Esophagus (tissue), 2 donors: ENCODE results near the gene WDR55. TPM values are rescaled to one million over a fixed set of nuclear protein-coding genes. Genes with fewer than 3 reads are reported as not detected.
"Not testable (repeated sequence)": the region's sequence is repeated elsewhere in the genome, so short reads cannot be mapped to it uniquely, and the experiment has no call there.

ENCODE experiments used
- H3K27ac ChIP-seq, 2 donors: one replicate each; pipeline ENCODE4 v1.5.1; 2013; ENCODE audit warnings: low read depth in 2 of 2, mild to moderate bottlenecking in 2 of 2, inconsistent platforms in 1 of 2, low read length in 1 of 2, moderate library complexity in 1 of 2
- H3K27me3 ChIP-seq, 2 donors: one replicate each; pipeline ENCODE4 v1.6.1; 2013; ENCODE audit warnings: low read length in 2 of 2, control low read depth in 1 of 2, mild to moderate bottlenecking in 1 of 2; ENCODE audit not compliant: insufficient read depth in 2 of 2, control insufficient read depth in 1 of 2
- H3K36me3 ChIP-seq, 2 donors: one replicate each; pipeline ENCODE4 v1.6.1; 2013; ENCODE audit warnings: low read length in 1 of 2; ENCODE audit not compliant: control insufficient read depth in 2 of 2, insufficient read depth in 2 of 2
- H3K4me1 ChIP-seq, 2 donors: one replicate each; pipeline ENCODE4 v1.6.1; 2013; ENCODE audit warnings: low read length in 1 of 2; ENCODE audit not compliant: control insufficient read depth in 2 of 2, insufficient read depth in 2 of 2
- H3K4me3 ChIP-seq, 2 donors: one replicate each; pipeline ENCODE4 v1.5.1; 2013; ENCODE audit warnings: low read length in 2 of 2, mild to moderate bottlenecking in 2 of 2, low read depth in 1 of 2, moderate library complexity in 1 of 2
- H3K9me3 ChIP-seq, 2 donors: one replicate each; pipeline ENCODE4 v1.6.1; 2013; ENCODE audit warnings: mild to moderate bottlenecking in 2 of 2, low read depth in 1 of 2, low read length in 1 of 2, moderate library complexity in 1 of 2; ENCODE audit not compliant: control insufficient read depth in 2 of 2, insufficient read depth in 1 of 2
- WGBS, 2 donors: extraction: QIAGEN DNeasy Blood & Tissue Kit; methylation state at CpG; one replicate each; pipeline ENCODE4 v1.1.7; 2013; 5-methylcytosine and 5-hydroxymethylcytosine counted together
- polyA plus RNA-seq, 2 donors: library from polyadenylated mRNA; stranded (reverse); fragments of 200-250 nt; gene quantifications; one replicate each; pipeline ENCODE4 v1.2.3, GENCODE V29; 2013
- donor health status: healthy with polysubstance abuse.
- donor health status: Bipolar disorder and iron deficiency.

Gene WDR55
- polyA plus RNA-seq, 2 donors = 17.3 to 19.2 TPM

DNA sequence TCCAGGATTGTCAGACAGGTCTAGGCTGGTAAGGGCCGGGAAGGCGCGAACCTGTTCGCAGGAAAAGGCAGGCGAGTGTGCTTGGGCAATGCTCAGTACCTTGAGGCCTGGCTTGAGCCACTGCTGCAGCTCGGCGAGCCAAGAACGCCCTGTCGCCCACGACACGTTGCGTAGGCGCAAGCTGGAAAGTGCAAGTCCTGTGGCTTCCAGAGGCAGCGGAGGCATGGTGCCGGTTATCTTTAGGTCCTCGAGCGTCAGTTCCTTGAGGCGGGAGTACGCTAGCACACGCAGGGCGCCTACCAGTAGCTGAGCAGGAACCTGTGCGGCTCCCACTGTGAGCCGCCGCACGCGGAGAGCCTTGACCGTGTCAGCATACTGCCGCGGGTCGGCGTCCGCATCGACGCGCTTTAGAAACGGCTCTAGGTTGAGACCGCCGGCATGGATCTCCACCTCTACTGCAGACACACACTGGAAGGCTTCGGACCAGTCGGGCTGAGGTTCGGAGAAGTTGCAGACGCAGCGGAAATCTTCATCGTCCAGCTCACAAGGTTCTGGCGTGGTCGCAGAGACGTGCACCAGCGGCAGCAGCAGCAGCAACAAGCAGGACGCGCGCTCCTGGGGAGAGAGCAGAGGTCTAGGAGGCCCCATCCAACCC lies 32.2 kb upstream of the WDR55 start:
- Histone ChIP-seq H3K27ac (peak overlapping the region; percentile 61 to 82), H3K4me3 (peak overlapping the region; percentile 51 to 59), H3K4me1 (peaks cover 3 to 14% of the 10 kb centered on the region in 2 donors), H3K27me3 (no peaks in the 10 kb centered on the region), H3K36me3 (no peaks in the 10 kb centered on the region), H3K9me3 (no peaks in the 10 kb centered on the region)
- 0 to 1% methylated on average over 51 of the region's 51 CpGs for WGBS, 2 donors

DNA sequence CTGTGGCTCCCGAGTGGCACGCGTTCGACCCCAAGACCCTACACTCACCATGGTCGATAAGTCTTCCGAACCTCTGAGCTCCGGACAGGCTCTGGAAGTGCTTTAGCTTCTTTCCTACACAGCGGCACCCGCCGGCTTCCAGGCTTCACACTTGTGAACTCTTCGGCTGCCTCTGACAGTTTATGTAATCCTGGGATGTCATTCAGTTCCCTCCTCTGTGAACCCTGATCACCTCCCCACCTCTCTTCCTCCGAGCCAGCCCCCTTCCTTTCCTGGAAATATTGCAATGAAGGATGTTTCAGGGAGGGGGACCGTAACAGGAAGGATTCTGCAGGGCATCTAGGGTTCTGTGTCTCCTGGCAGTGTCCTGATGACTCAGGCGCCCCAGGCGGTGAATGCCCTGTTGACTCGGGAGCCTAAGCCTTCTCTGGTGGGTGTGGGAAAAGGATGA lies 31.7 kb upstream of the WDR55 start, which contains the start of gene CD14:
TSS of gene CD14 (minus strand) at position 155 of the 451 bp plus-strand sequence. CDS start at position 51, 104 bp downstream.
- WGBS, 2 donors = 3 to 10% methylated on average over 16 of the region's 16 CpGs
- Histone ChIP-seq H3K9me3 (no peaks in the 10 kb centered on the region), H3K27ac (peak within 1 kb of the TSS; percentile 61 to 82), H3K4me3 (peak within 1 kb of the TSS; percentile 51 to 59), H3K27me3 (no peaks in the 10 kb centered on the region), H3K4me1 (peaks cover 3 to 14% of the 10 kb centered on the region in 2 donors), H3K36me3 (no peaks in the 10 kb centered on the region)

DNA sequence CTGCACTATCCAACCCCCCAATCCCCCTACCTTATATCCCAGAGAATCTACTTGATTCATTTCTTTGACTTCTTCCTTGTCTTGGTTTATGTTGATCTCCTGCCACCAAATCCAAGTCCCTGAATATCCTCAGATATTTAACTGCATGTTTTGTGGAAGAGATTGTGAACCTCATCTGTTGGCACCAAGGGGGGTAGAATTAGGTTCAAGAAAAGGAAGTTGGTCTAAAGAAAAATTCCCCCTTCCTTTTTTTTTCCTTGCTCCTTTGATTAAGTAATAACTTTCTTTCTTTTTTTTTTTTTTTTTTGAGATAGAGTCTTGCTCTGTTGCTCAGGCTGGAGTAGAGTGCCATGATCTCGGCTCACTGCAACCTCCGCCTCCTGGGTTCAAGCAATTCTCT lies 31.2 kb upstream of the WDR55 start:
- no peaks in the 10 kb centered on the region for H3K9me3 ChIP-seq
- H3K36me3 ChIP-seq = no peaks in the 10 kb centered on the region
- WGBS, 2 donors = 88 to 90% methylated on average over 2 of the region's 2 CpGs
- peak overlapping the region in 1 of 2 donors; percentile 82 for H3K27ac ChIP-seq
- H3K4me1 ChIP-seq = peaks cover 3 to 14% of the 10 kb centered on the region in 2 donors
- no peak overlapping the region for H3K4me3 ChIP-seq
- no peaks in the 10 kb centered on the region for H3K27me3 ChIP-seq

DNA sequence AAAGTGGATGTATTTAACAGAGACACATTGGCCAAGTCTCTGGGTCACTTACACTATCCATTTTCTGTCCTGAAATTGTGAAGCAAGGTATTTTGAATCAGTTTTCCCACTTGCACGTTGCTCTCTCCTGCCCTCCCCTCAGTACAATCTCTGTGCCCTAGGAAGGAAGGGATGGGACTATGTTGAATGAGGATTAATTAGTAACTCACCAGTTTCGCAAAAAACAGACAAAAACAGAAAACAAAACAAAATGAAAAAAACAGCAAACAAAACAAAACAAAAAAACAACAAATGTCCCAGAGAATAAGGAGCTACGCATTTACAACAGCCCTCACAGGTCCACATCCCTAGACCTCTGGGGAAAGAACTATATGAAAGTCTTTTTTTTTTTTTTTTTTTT lies 30.6 kb upstream of the WDR55 start:
- Histone ChIP-seq H3K27me3 (no peaks in the 10 kb centered on the region), H3K9me3 (no peaks in the 10 kb centered on the region), H3K27ac (no peak overlapping the region), H3K36me3 (no peaks in the 10 kb centered on the region), H3K4me1 (peaks cover 3 to 14% of the 10 kb centered on the region in 2 donors), H3K4me3 (no peak overlapping the region)
- WGBS, 2 donors = 56 to 68% methylated on average over 3 of the region's 3 CpGs

DNA sequence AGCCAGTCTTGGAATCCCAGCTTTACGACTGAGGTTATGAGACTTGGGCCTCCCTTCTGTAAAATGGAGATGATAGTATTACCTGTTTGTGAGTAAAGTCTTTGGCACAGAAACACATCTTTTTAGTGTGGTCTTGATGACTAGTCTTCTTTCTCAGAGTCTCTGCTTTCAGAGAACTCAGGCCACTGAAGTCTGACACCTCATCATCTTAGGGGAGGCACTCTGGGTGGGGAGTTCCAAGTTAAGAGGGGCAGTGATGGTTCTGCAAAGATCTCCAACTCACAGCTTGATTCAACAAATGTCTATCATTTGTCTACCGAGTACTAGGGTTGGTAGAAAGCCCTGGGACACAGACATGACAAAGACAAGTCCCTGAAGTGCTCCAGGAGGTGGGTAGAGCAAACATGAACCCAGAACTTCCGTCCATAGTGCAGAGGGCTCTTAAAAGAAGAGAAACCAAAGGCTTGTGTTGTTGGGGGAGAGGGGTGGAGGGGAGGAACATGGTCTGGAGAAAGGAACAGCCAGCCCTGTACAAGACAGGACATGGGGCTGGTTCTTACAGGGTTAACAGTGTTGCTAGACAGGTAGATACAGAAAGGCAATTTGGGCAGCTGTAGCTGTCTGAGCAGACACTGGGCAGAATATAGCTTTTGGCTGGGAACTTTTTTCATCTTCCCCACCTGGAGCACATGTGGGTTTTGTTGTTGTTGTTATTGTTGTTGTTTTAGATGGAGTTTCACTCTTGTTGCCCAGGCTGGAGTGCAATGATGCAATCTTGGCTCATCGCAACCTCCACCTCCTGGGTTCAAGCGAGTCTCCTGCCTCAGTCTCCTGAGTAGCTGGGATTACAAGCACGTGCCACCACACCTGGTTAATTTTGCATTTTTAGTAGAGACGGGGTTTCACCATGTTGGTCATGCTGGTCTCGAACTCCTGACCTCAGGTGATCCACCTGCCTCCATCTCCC lies 29.1 kb upstream of the WDR55 start:
- H3K4me3 ChIP-seq = no peak overlapping the region
- 88 to 89% methylated on average over 8 of the region's 8 CpGs for WGBS, 2 donors
- H3K27ac ChIP-seq = no peak overlapping the region
- no peaks in the 10 kb centered on the region for H3K27me3 ChIP-seq
- no peaks in the 10 kb centered on the region for H3K9me3 ChIP-seq
- no peaks in the 10 kb centered on the region for H3K36me3 ChIP-seq
- H3K4me1 ChIP-seq = peaks cover 3 to 14% of the 10 kb centered on the region in 2 donors

DNA sequence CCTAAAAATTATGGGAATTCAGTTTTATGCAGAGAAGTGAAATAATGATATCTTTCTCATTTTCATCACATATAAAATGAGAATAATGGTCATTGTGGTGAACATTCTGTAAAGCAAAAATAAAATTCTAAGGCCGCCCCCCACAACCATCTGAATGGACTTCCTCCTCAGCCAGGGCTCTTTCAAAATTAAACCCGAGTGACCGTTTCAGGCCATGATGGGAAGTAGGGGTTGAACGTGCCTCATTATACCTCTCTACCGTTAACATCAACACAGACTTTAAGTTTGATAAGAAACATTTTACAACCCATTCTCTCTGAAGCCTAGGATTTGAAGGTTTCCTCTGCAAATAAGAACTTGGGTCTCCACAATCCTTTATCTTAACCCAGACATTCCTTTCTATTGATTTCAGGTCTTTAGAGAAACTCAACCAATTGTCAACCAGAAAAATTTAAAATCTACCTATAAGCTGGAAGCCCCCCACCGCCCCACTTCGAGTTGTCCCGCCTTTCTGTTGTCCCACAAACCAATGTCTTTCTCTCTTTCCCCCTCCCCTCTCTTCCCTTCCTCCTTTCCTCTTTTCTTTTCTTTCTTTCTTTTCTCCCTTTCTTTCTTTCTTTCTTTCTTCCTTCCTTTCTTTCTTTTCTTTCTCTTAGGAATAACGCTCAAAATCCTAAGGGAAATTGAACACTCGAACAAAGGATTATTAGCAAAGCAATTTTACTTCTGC lies 27.2 kb upstream of the WDR55 start:
- peaks cover 0 to 6% of the 10 kb centered on the region in 2 donors for H3K4me1 ChIP-seq
- 85 to 88% methylated on average over 10 of the region's 10 CpGs for WGBS, 2 donors

DNA sequence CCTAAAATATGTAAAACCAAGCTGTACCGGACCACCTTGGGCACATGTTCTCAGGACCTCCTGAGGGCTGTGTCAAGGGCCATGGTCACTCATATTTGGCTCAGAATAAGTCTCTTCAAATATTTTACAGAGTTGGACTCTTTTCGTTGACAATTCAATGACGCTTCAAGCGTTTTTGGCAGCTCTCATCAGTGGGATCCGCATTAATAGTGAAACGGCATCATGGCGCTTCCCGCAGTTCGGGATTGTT lies 25.9 kb upstream of the WDR55 start:
- WGBS, 2 donors = 12% methylated on average over 9 of the region's 9 CpGs
- H3K27me3 ChIP-seq, H3K4me1 ChIP-seq, H3K36me3 ChIP-seq, H3K9me3 ChIP-seq: not testable (repeated sequence)
- Histone ChIP-seq H3K27ac (peak overlapping the region; percentile 65 to 86), H3K4me3 (peak overlapping the region in 1 of 2 donors; percentile 83)

More for the DNA sequence above, 27.2 kb upstream of the WDR55 start:
- no peak overlapping the region for H3K27ac ChIP-seq
- H3K36me3 ChIP-seq = peaks cover 0 to 3% of the 10 kb centered on the region in 2 donors
- H3K9me3 ChIP-seq = no peaks in the 10 kb centered on the region
- no peak overlapping the region for H3K4me3 ChIP-seq
- H3K27me3 ChIP-seq = no peaks in the 10 kb centered on the region

DNA sequence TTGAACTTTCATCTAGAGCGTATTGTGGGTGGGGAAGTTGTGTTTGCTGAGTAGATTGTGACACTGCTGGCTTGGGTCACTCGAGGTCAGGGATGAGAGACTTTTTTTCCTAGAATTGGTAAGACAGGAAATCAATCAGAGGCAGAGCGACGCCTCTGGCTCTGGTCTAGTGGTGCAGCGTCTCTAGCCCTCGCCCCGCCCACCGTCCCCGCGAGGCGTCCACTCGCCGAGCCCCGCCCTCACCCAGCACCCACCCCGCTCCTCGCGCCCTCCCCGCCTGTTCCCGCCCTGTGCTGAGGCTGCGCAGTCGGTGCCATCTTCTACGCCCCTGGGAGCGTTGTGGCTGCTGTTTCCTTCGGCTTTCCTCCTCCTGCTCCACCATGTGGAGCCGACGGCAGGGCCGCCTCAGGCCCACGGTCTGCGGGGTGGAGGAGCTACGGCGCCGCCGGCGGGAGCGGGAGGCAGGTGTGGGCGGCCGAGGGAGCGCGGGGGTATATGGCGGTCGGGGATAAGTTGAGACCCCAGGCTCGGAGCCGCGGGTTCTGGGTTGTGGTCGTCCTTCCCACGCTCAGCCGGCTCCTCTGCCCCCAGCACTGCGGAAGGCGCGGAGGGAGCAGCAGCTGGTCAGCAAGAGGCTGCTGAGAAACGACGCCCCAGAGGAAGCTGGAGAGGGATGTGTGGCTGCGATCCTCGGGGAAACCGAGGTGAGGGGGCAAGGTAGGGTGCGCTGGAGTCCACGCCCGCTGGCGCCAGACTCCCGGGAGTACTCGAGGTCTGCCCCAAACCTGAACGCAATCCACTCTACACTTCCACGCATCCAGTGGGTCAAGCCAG lies 25.3 kb upstream of the WDR55 start, which contains the start of gene TMCO6:
TSS of gene TMCO6 (plus strand) at position 304 of the 834 bp plus-strand sequence. CDS start at position 381, 77 bp downstream.
- Histone ChIP-seq H3K36me3 (peaks cover 0 to 10% of the 10 kb centered on the region in 2 donors), H3K4me1 (peaks cover 0 to 3% of the 10 kb centered on the region in 2 donors), H3K9me3 (no peaks in the 10 kb centered on the region), H3K27me3 (no peaks in the 10 kb centered on the region), H3K27ac (peak within 1 kb of the TSS; percentile 86 to 91), H3K4me3 (peak within 1 kb of the TSS; percentile 78 to 83)
- WGBS, 2 donors = 0 to 1% methylated on average over 55 to 63 of the region's 63 CpGs
